IMR-90 (cell line): ENCODE data around the gene PHAX. TPM values are rescaled to one million over a fixed set of nuclear protein-coding genes. Genes with fewer than 3 reads are reported as not detected.

Experiments used
- ATAC-seq: fragments of 200-7000 bp; cut with Tn5 transposase; 2 replicates; pipeline ENCODE4 v1.9.1; 2020; ENCODE audit warnings: low read depth, mild to moderate bottlenecking, moderate library complexity
- BruUV-seq: library from RNA; stranded (reverse); fragments of 400-500 nt; replicated peaks from 2 replicates; lab custom pipeline; 2021; lab: Mats Ljungman, UMichigan
- CTCF ChIA-PET: fragments of 300-600 bp; formaldehyde crosslinking; extraction: SDS; loops from one replicate; lab custom pipeline; 2021; ENCODE audit warnings: antibody characterized with exemption; lab: Yijun Ruan, JAX
- POLR2A ChIA-PET: fragments of 300-600 bp; sonication (Branson Sonifier 250); formaldehyde crosslinking; loops from one replicate; lab custom pipeline; 2022; ENCODE audit warnings: antibody characterized with exemption; ENCODE audit not compliant: unreplicated experiment; lab: Charles Lee
- DNase-seq: peaks from one replicate; pipeline ENCODE4 v3.0.0; 2013
- H2AFZ ChIP-seq: replicated peaks from 2 replicates; pipeline ENCODE3; 2013; ENCODE audit warnings: low read length, mild to moderate bottlenecking; ENCODE audit not compliant: poor library complexity
- H2AK5ac ChIP-seq: 2 replicates; pipeline ENCODE4 v1.6.1; 2013; ENCODE audit warnings: low read depth, low read length, inconsistent platforms
- H2AK9ac ChIP-seq: replicated peaks from 2 replicates; pipeline ENCODE3; 2013; ENCODE audit warnings: mild to moderate bottlenecking, low read depth, low read length, moderate library complexity; ENCODE audit not compliant: poor library complexity
- H2BK120ac ChIP-seq: 2 replicates; pipeline ENCODE4 v1.6.1; 2013; ENCODE audit warnings: low read depth, low read length, inconsistent platforms
- H2BK15ac ChIP-seq: 3 replicates; pipeline ENCODE4 v1.6.1; 2013; ENCODE audit warnings: low read depth, low read length, inconsistent platforms
- H2BK20ac ChIP-seq: 2 replicates; pipeline ENCODE4 v1.6.1; 2013; ENCODE audit warnings: low read depth, mild to moderate bottlenecking, inconsistent platforms, low read length, moderate library complexity
- H2BK5ac ChIP-seq: 2 replicates; pipeline ENCODE4 v1.6.1; 2013; ENCODE audit warnings: mild to moderate bottlenecking, low read depth, low read length, inconsistent platforms; ENCODE audit not compliant: poor library complexity, severe bottlenecking
- H3K14ac ChIP-seq: replicated peaks from 2 replicates; pipeline ENCODE4 v1.6.1; 2013; ENCODE audit warnings: low read depth, low read length, inconsistent platforms
- H3K18ac ChIP-seq: 2 replicates; pipeline ENCODE4 v1.6.1; 2013; ENCODE audit warnings: low read depth, low read length, control low read depth
- H3K23ac ChIP-seq: 2 replicates; pipeline ENCODE4 v1.6.1; 2013; ENCODE audit warnings: low read depth, low read length, inconsistent platforms
- H3K27ac ChIP-seq: 2 replicates; pipeline ENCODE4 v1.5.1; 2013; ENCODE audit warnings: mild to moderate bottlenecking, control low read depth, low read length; ENCODE audit not compliant: insufficient read depth
- H3K27me3 ChIP-seq: 2 replicates; pipeline ENCODE4 v1.6.1; 2013; ENCODE audit warnings: low read length; ENCODE audit not compliant: control insufficient read depth, insufficient read depth
- H3K36me3 ChIP-seq: 2 replicates; pipeline ENCODE4 v1.6.1; 2013; ENCODE audit warnings: low read length, mixed read lengths; ENCODE audit not compliant: control insufficient read depth, insufficient read depth
- H3K4ac ChIP-seq: 2 replicates; pipeline ENCODE4 v1.6.1; 2013; ENCODE audit warnings: low read depth, low read length, inconsistent platforms
- H3K4me1 ChIP-seq: 2 replicates; pipeline ENCODE4 v1.6.1; 2013; ENCODE audit warnings: low read length, mixed read lengths; ENCODE audit not compliant: control insufficient read depth, insufficient read depth
- H3K4me2 ChIP-seq: 2 replicates; pipeline ENCODE4 v1.6.1; 2013; ENCODE audit warnings: low read depth, mild to moderate bottlenecking, control low read depth, low read length, moderate library complexity
- H3K4me3 ChIP-seq: 2 replicates; pipeline ENCODE4 v1.5.1; 2013; ENCODE audit warnings: low read depth, mild to moderate bottlenecking, control low read depth, low read length, moderate library complexity; ENCODE audit not compliant: insufficient read depth
- H3K56ac ChIP-seq: 2 replicates; pipeline ENCODE4 v1.6.1; 2013; ENCODE audit warnings: low read length, inconsistent platforms; ENCODE audit not compliant: insufficient read depth; ENCODE audit errors: extremely low read depth
- H3K79me1 ChIP-seq, 2 experiments: 2 replicates each; pipeline ENCODE4 v1.6.1; 2013; ENCODE audit warnings: low read length in 2 of 2, inconsistent platforms in 1 of 2, low read depth in 1 of 2
- H3K9ac ChIP-seq: 2 replicates; pipeline ENCODE4 v1.6.1; 2013; ENCODE audit warnings: low read depth, low read length, control low read depth
- H3K9me1 ChIP-seq: 2 replicates; pipeline ENCODE4 v1.6.1; 2013; ENCODE audit warnings: low read length, inconsistent platforms; ENCODE audit not compliant: insufficient read depth
- H3K9me3 ChIP-seq: 2 replicates; pipeline ENCODE4 v1.6.1; 2013; ENCODE audit warnings: low read length; ENCODE audit not compliant: control insufficient read depth, insufficient read depth
- H4K20me1 ChIP-seq: 2 replicates; pipeline ENCODE4 v1.6.1; 2013; ENCODE audit warnings: low read length, inconsistent platforms; ENCODE audit not compliant: insufficient read depth
- H4K5ac ChIP-seq: 2 replicates; pipeline ENCODE4 v1.6.1; 2013; ENCODE audit warnings: mild to moderate bottlenecking, low read depth, low read length, control low read depth
- H4K8ac ChIP-seq, 2 experiments: 2 replicates each; pipeline ENCODE4 v1.6.1; 2013; ENCODE audit warnings: low read depth in 2 of 2, low read length in 2 of 2, control low read depth in 1 of 2, inconsistent platforms in 1 of 2
- H4K91ac ChIP-seq: 2 replicates; pipeline ENCODE4 v1.6.1; 2013; ENCODE audit warnings: low read depth, low read length, inconsistent platforms; ENCODE audit not compliant: insufficient read depth
- BHLHE40 ChIP-seq: fragments of 150-350 bp; IDR thresholded peaks from 2 replicates; pipeline ENCODE4 v1.6.1; 2016; ENCODE audit warnings: mild to moderate bottlenecking, low read depth, low read length
- CHD1 ChIP-seq: IDR thresholded peaks from 2 replicates; pipeline ENCODE4 v1.6.1; 2012; ENCODE audit warnings: low read depth, low read length, improper control_type of control experiment
- ELK1 ChIP-seq: fragments of 150-350 bp; IDR thresholded peaks from 2 replicates; pipeline ENCODE4 v1.6.1; 2016; ENCODE audit warnings: low read depth, mild to moderate bottlenecking, low read length, moderate library complexity, borderline replicate concordance
- MAZ ChIP-seq: IDR thresholded peaks from 2 replicates; pipeline ENCODE4 v1.6.1; 2012; ENCODE audit warnings: low read depth, mild to moderate bottlenecking, low read length, improper control_type of control experiment, moderate library complexity, borderline replicate concordance
- MXI1 ChIP-seq: IDR thresholded peaks from 2 replicates; pipeline ENCODE4 v1.6.1; 2012; ENCODE audit warnings: low read depth, mild to moderate bottlenecking, low read length, moderate library complexity, borderline replicate concordance
- NFE2L2 ChIP-seq: fragments of 150-350 bp; IDR thresholded peaks from 2 replicates; pipeline ENCODE4 v1.6.1; 2016; ENCODE audit warnings: low read depth, mild to moderate bottlenecking, low read length
- POLR2A ChIP-seq: IDR thresholded peaks from 2 replicates; pipeline ENCODE4 v1.6.1; 2012; ENCODE audit warnings: mild to moderate bottlenecking, low read depth, low read length
- RCOR1 ChIP-seq: IDR thresholded peaks from 2 replicates; pipeline ENCODE4 v1.6.1; 2012; ENCODE audit warnings: mild to moderate bottlenecking, low read length, improper control_type of control experiment; ENCODE audit not compliant: insufficient replicate concordance
- SMC3 ChIP-seq: fragments of 150-350 bp; IDR thresholded peaks from 2 replicates; pipeline ENCODE4 v1.6.1; 2016; ENCODE audit warnings: low read depth, mild to moderate bottlenecking, antibody characterized with exemption, low read length, moderate library complexity
- USF2 ChIP-seq: fragments of 150-350 bp; IDR thresholded peaks from 2 replicates; pipeline ENCODE4 v1.6.1; 2017; ENCODE audit warnings: mild to moderate bottlenecking, antibody characterized with exemption, low read length, low read depth
- WGBS, 2 experiments: methylation state at CpG; one replicate each; pipeline versions ENCODE4 v1.1.5 to v1.1.7; 2013; ENCODE audit warnings: missing lambda C conversion rate in 2 of 2; ENCODE audit not compliant: insufficient read length in 1 of 2; ENCODE audit errors: extremely low coverage in 2 of 2; 5-methylcytosine and 5-hydroxymethylcytosine counted together
- dilution Hi-C: fragments of 300-500 bp; cut with HindIII; formaldehyde crosslinking; loops from one replicate; pipeline ENCODE4 v1.14.3; 2018; ENCODE audit warnings: low sequenced_read_pairs; ENCODE audit not compliant: unreplicated experiment
- in situ Hi-C: fragments of 300-500 bp; cut with MboI; formaldehyde crosslinking; loops from 3 replicates; pipeline ENCODE4 v1.14.3; 2019; ENCODE audit warnings: low sequenced_read_pairs, inconsistent platforms, mixed read lengths
- intact Hi-C: fragments of 100-400 bp; cut with micrococcal nuclease; formaldehyde crosslinking; loops from 2 replicates; pipeline ENCODE4 v1.10.0; 2022
- polyA plus RNA-seq, 3 experiments: library from polyadenylated mRNA; depleted of rRNA; stranded (reverse); fragments of >200 nt; gene quantifications; 2 replicates each; pipeline ENCODE4 v1.2.3, GENCODE V29; 2012; ENCODE audit warnings: low replicate concordance in 1 of 3
- total RNA-seq: library from RNA; depleted of rRNA; stranded (reverse); fragments of >200 nt; gene quantifications from 2 replicates; pipeline ENCODE4 v1.2.3, GENCODE V29; 2012

The PHAX gene
- total and polyA plus RNA-seq, 2 of the 4 experiments (the other 2 are of a cell fraction): 32.5 to 46.4 TPM

- no peak overlapping the region for H2BK15ac ChIP-seq
- H3K56ac ChIP-seq: no peak overlapping the region
- H3K4me2 ChIP-seq: no peak overlapping the region
- ChIA-PET POLR2A (no interaction called here), CTCF (interaction anchor here (0.6 kb wide), 2 partner anchors 18 to 861 kb away, joined by 3 to 5 read pairs; no protein-coding TSS in a partner anchor)
- H3K27ac ChIP-seq: no peak overlapping the region
- H3K18ac ChIP-seq: no peak overlapping the region
- ATAC-seq: no peak
- DNase-seq: no peak
- H4K8ac ChIP-seq: no peak overlapping the region
- H3K27me3 ChIP-seq: no peaks in the 10 kb centered on the region
- no peak overlapping the region for H2BK120ac ChIP-seq
- dilution Hi-C loops (no loop called here), intact Hi-C loops (no loop called here), in situ Hi-C loops (no loop called here)
- no peak overlapping the region for H3K14ac ChIP-seq
- no peaks in the 10 kb centered on the region for H3K4me1 ChIP-seq
- H3K23ac ChIP-seq: no peak overlapping the region
- no peaks in the 10 kb centered on the region for H4K20me1 ChIP-seq
- H4K5ac ChIP-seq: no peak overlapping the region
- H3K36me3 ChIP-seq: no peaks in the 10 kb centered on the region
- BruUV-seq: no TSS peak
- WGBS, 2 experiments: no CpG with 5 or more reads among the region's 3 CpGs
- no peak overlapping the region for H2BK5ac ChIP-seq
- H4K91ac ChIP-seq: no peak overlapping the region
- no peak overlapping the region for H3K4ac ChIP-seq
- H3K4me3 ChIP-seq: no peak overlapping the region
- no peaks in the 10 kb centered on the region; a peak in 1 of 4 replicates for H3K79me1 ChIP-seq
- no peak overlapping the region for H2AK5ac ChIP-seq
- H3K9me1 ChIP-seq: no peaks in the 10 kb centered on the region
- no peak overlapping the region for H3K9ac ChIP-seq
- TF ChIP-seq SMC3 (no peak), USF2 (no peak), CHD1 (no peak), BHLHE40 (no peak), ELK1 (no peak), MXI1 (no peak), POLR2A (no peak), MAZ (no peak), RCOR1 (no peak), NFE2L2 (no peak)
- H2AFZ ChIP-seq: no peak overlapping the region
- H2AK9ac ChIP-seq: no peak overlapping the region
- no peak overlapping the region for H2BK20ac ChIP-seq
- no peaks in the 10 kb centered on the region for H3K9me3 ChIP-seq
Observed at GRCh38 chr5:126631920-126632319, 31.2 kb downstream of the PHAX start.
